Measurements from ENCODE around the gene KRT12. TPM values are rescaled to one million over a fixed set of nuclear protein-coding genes. Genes with fewer than 3 reads are reported as not detected.

KRT12 gene
- total RNA-seq, 4 donors from 2014 or later = not detected

DNA sequence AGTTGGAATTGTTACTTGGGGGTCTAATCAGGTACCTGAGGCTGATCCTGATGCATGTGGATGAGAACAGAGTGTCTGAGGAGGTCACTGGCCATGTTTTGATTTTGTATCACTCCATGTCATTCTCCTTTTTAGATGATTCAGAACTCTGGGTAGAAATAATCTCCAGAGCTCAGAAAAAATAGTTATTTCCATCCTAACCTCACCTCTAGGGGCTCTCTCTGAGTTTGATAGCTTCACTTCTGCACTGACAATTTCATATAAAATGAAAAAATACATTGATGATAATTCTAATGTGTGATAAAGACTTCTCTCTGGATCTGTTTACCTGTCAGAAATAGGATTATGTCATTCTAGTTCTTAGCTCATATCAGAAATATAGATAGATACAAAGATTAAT lies 6.2 kb upstream of the KRT12 start:
- DNase-seq (ENCODE audit: low spot score in 2 of 2) = no peak
- Histone ChIP-seq H3K27ac (no peak overlapping the region), H3K9me3 (no peaks in the 10 kb centered on the region), H3K4me3 (no peak overlapping the region), H3K4me1 (no peaks in the 10 kb centered on the region), H3K27me3 (peaks cover 0 to 6% of the 10 kb centered on the region in 2 donors), H3K36me3 (no peaks in the 10 kb centered on the region)
- TF ChIP-seq EP300 (IDR thresholded peaks at IDR 0.05) (no peak), POLR2A (IDR thresholded peaks at IDR 0.05) (no peak)
- TF ChIP-seq, protein P1, sequence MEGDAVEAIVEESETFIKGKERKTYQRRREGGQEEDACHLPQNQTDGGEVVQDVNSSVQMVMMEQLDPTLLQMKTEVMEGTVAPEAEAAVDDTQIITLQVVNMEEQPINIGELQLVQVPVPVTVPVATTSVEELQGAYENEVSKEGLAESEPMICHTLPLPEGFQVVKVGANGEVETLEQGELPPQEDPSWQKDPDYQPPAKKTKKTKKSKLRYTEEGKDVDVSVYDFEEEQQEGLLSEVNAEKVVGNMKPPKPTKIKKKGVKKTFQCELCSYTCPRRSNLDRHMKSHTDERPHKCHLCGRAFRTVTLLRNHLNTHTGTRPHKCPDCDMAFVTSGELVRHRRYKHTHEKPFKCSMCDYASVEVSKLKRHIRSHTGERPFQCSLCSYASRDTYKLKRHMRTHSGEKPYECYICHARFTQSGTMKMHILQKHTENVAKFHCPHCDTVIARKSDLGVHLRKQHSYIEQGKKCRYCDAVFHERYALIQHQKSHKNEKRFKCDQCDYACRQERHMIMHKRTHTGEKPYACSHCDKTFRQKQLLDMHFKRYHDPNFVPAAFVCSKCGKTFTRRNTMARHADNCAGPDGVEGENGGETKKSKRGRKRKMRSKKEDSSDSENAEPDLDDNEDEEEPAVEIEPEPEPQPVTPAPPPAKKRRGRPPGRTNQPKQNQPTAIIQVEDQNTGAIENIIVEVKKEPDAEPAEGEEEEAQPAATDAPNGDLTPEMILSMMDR (IDR thresholded peaks at IDR 0.05) = no peak

DNA sequence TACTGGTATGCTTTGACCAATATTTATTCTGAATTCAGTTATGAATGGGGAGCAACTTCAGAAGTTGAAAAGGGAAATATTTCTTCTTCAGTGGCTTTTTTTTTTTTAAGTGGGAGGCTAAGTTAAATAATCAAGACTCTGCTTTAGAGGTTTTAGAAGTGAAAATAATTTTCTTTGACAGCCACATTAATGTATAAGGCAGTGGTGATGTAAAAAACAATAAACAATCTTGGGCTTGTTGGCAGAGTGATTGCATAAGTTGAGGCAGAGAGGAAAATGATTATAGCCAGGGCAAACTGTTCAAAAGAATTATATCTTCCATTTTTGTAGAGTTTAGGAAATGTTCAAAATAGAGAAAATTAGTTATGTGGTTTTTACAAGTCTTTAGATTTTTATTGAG lies 5.4 kb upstream of the KRT12 start:
- DNase-seq (ENCODE audit: low spot score in 2 of 2) = no peak
- no peak overlapping the region for H3K27ac ChIP-seq
- H3K27me3 ChIP-seq = peaks cover 0 to 6% of the 10 kb centered on the region in 2 donors
- no peaks in the 10 kb centered on the region for H3K9me3 ChIP-seq
- H3K36me3 ChIP-seq = no peaks in the 10 kb centered on the region
- no peaks in the 10 kb centered on the region for H3K4me1 ChIP-seq
- H3K4me3 ChIP-seq = no peak overlapping the region
- TF ChIP-seq POLR2A (IDR thresholded peaks at IDR 0.05) (no peak), EP300 (IDR thresholded peaks at IDR 0.05) (no peak)
- TF ChIP-seq, protein P1 (IDR thresholded peaks at IDR 0.05) = no peak

- Histone ChIP-seq H3K36me3 (no peaks in the 10 kb centered on the region), H3K9me3 (no peaks in the 10 kb centered on the region), H3K27ac (no peak overlapping the region), H3K27me3 (peaks cover 0 to 6% of the 10 kb centered on the region in 2 donors), H3K4me1 (no peaks in the 10 kb centered on the region), H3K4me3 (no peak overlapping the region)
- 96 to 98% methylated on average over 7 of the region's 7 CpGs for WGBS, 2 donors
- TF ChIP-seq, protein P1 (IDR thresholded peaks at IDR 0.05) = no peak
- TF ChIP-seq POLR2A (IDR thresholded peaks at IDR 0.05) = no peak
- TF ChIP-seq EP300 (IDR thresholded peaks at IDR 0.05) = no peak
- no peak for DNase-seq (ENCODE audit: low spot score in 2 of 2)
These were observed 4.3 kb upstream of the KRT12 start for GRCh38 chr17:40871316-40871715.

DNA sequence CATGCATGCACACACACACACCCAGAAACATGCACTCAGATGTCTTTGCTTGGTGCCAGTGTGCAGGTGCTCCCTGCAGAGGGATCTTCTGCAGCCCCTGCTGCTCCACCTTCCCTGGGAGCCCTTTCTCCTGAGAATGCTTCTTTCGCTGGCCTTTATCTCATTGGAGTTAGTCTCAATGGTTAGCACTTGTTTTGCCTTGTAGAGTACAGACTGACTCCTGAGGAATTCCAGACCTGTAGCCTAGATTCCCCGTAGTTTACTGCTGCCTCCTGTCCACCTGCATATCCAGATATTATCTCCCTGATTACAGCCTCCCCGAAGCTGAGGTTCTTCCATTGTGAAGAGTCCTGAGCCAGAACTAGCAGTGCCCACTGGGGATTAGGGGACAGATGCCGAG lies 3.1 kb upstream of the KRT12 start:
- H3K4me3 ChIP-seq = no peak overlapping the region
- no peaks in the 10 kb centered on the region for H3K36me3 ChIP-seq
- WGBS, 2 donors = 77 to 89% methylated on average over 4 of the region's 4 CpGs
- H3K9me3 ChIP-seq = no peaks in the 10 kb centered on the region
- peaks cover 0 to under 1% (median 0%) of the 10 kb centered on the region in 4 donors for H3K4me1 ChIP-seq
- TF ChIP-seq, protein P1 (IDR thresholded peaks at IDR 0.05) = no peak
- TF ChIP-seq POLR2A (IDR thresholded peaks at IDR 0.05) (no peak), EP300 (IDR thresholded peaks at IDR 0.05) (no peak)
- no peak overlapping the region for H3K27ac ChIP-seq
- peaks cover 0 to 6% of the 10 kb centered on the region in 2 donors for H3K27me3 ChIP-seq
- DNase-seq (ENCODE audit: low spot score in 2 of 2) = no peak

DNA sequence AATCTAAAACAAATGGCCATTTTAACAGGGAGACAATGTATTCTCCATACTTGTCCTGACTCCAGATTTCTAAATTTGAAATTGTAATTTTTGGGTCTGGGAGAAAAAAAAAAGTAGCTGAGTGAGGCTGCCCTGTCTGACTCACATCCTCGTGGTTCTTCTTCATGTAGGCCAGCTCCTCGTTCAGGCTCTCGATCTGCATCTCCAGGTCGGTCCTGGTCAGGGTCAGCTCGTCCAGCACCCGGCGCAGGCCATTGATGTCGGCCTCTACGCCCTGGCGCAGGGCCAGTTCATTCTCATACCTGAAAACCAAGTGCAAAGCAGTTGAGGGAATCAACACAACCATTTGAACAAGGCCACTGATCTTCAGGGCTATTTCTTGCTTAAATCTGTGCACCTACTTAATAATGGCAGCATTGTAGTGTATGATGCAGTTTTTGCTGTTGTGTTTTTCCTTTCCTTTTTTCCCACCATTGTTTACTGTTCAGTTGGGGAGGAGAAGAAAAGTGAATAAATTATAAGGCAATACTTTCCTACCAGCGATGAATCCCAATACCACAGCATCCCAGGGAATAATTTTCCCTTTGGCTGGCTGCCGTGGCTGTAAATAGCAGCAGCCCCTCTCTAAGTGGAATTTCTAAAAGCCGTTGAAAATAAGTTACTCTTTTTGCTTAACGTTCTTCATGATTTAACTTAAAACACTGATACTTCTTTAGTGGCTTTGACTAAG lies 2.2 kb downstream of the KRT12 start:
- H3K27ac ChIP-seq = peak overlapping the region in 1 of 4 donors; percentile 58
- H3K36me3 ChIP-seq = no peaks in the 10 kb centered on the region
- H3K4me3 ChIP-seq = no peak overlapping the region
- peaks cover 0 to 6% (median 0%) of the 10 kb centered on the region in 4 donors for H3K4me1 ChIP-seq
- no peak for DNase-seq (ENCODE audit: low spot score in 2 of 2)
- WGBS, 2 donors = 49 to 54% methylated on average over 14 of the region's 14 CpGs
- H3K27me3 ChIP-seq = peaks cover 0 to under 1% of the 10 kb centered on the region in 2 donors
- no peaks in the 10 kb centered on the region for H3K9me3 ChIP-seq
- TF ChIP-seq EP300 (IDR thresholded peaks at IDR 0.05) (no peak), POLR2A (IDR thresholded peaks at IDR 0.05) (no peak)
- TF ChIP-seq, protein P1 (IDR thresholded peaks at IDR 0.05) = no peak
